Astrocyte (in vitro differentiated cells and primary cell): ENCODE results near the gene NUTM2F. TPM values are rescaled to one million over a fixed set of nuclear protein-coding genes. Genes with fewer than 3 reads are reported as not detected.

Source experiments
- DNase-seq: peaks from one replicate; pipeline ENCODE4 v3.0.0-alpha.2; 2010; ENCODE audit warnings: low read depth
- FAIRE-seq: peaks from 2 replicates; lab custom pipeline; 2011; peaks lifted over from hg19 to GRCh38; lab: Jason Lieb, UNC
- H2AFZ ChIP-seq: 2 replicates; pipeline ENCODE4 v1.6.0; 2012; ENCODE audit warnings: low read depth, low read length, inconsistent platforms
- H3K27ac ChIP-seq: 2 replicates; pipeline ENCODE4 v1.5.1; 2011; ENCODE audit warnings: low read depth, low read length, inconsistent platforms
- H3K27me3 ChIP-seq: 2 replicates; pipeline ENCODE4 v1.6.0; 2011; ENCODE audit warnings: low read length, inconsistent platforms; ENCODE audit not compliant: insufficient read depth
- H3K36me3 ChIP-seq: 2 replicates; pipeline ENCODE4 v1.5.1; 2011; ENCODE audit warnings: low read length, inconsistent platforms; ENCODE audit not compliant: insufficient read depth
- H3K4me1 ChIP-seq: 2 replicates; pipeline ENCODE4 v1.5.1; 2011; ENCODE audit warnings: low read length, inconsistent platforms; ENCODE audit not compliant: insufficient read depth
- H3K4me2 ChIP-seq: 2 replicates; pipeline ENCODE4 v1.6.0; 2012; ENCODE audit warnings: low read length, inconsistent platforms
- H3K4me3 ChIP-seq: 2 replicates; pipeline ENCODE4 v1.5.1; 2011; ENCODE audit warnings: low read depth, mild to moderate bottlenecking, low read length, inconsistent platforms; ENCODE audit not compliant: insufficient read depth
- H3K79me2 ChIP-seq: 2 replicates; pipeline ENCODE4 v1.6.0; 2012; ENCODE audit warnings: mild to moderate bottlenecking, low read length, inconsistent platforms; ENCODE audit not compliant: insufficient read depth
- H3K9ac ChIP-seq: 2 replicates; pipeline ENCODE4 v1.6.0; 2012; ENCODE audit warnings: mild to moderate bottlenecking, low read length, inconsistent platforms
- H3K9me3 ChIP-seq: 2 replicates; pipeline ENCODE4 v1.5.1; 2012; ENCODE audit warnings: low read depth, mild to moderate bottlenecking, low read length, inconsistent platforms; ENCODE audit not compliant: insufficient read depth
- H4K20me1 ChIP-seq: 2 replicates; pipeline ENCODE4 v1.6.0; 2012; ENCODE audit warnings: low read length, inconsistent platforms; ENCODE audit not compliant: insufficient read depth
- H3K27ac Mint-ChIP-seq: one replicate; pipeline ENCODE4 v1.8.0; 2021; ENCODE audit warnings: mild to moderate bottlenecking, mixed read lengths; ENCODE audit not compliant: unreplicated experiment
- H3K27me3 Mint-ChIP-seq: one replicate; pipeline ENCODE4 v1.8.0; 2021; ENCODE audit warnings: low read depth, mixed read lengths; ENCODE audit not compliant: unreplicated experiment
- H3K36me3 Mint-ChIP-seq: one replicate; pipeline ENCODE4 v1.8.0; 2021; ENCODE audit warnings: low read depth, mixed read lengths; ENCODE audit not compliant: unreplicated experiment
- H3K4me1 Mint-ChIP-seq: one replicate; pipeline ENCODE4 v1.8.0; 2021; ENCODE audit warnings: low read depth, mixed read lengths; ENCODE audit not compliant: unreplicated experiment
- H3K4me3 Mint-ChIP-seq: one replicate; pipeline ENCODE4 v1.8.0; 2021; ENCODE audit warnings: mild to moderate bottlenecking, moderate library complexity, mixed read lengths; ENCODE audit not compliant: unreplicated experiment
- H3K9me3 Mint-ChIP-seq: one replicate; pipeline ENCODE4 v1.8.0; 2021; ENCODE audit warnings: mild to moderate bottlenecking, mixed read lengths; ENCODE audit not compliant: unreplicated experiment
- CTCF ChIP-seq: IDR thresholded peaks from 2 replicates; pipeline ENCODE4 v1.5.1; 2011; ENCODE audit warnings: low read depth, mild to moderate bottlenecking, inconsistent platforms, low read length, moderate library complexity; ENCODE audit not compliant: insufficient read depth
- EZH2 ChIP-seq: IDR thresholded peaks from 2 replicates; pipeline ENCODE4 v1.6.1; 2012; ENCODE audit warnings: mild to moderate bottlenecking, low read length, inconsistent platforms; ENCODE audit not compliant: insufficient read depth
- total RNA-seq: library from RNA; stranded (reverse); gene quantifications from 2 replicates; pipeline ENCODE4 v1.2.1, GENCODE V29; 2021

The NUTM2F gene
- total RNA-seq, 1 donor from 2014 or later, result not detected

- DNase-seq (no peak), FAIRE-seq (no peak)
- no peaks in the 10 kb centered on the region for H3K79me2 ChIP-seq
- no peak overlapping the region for H3K9ac ChIP-seq
- no peaks in the 10 kb centered on the region for H3K36me3 ChIP-seq
- no peaks in the 10 kb centered on the region for H4K20me1 ChIP-seq
- TF ChIP-seq CTCF (no peak), EZH2 (no peak)
- H3K4me2 ChIP-seq, result no peak overlapping the region
- Mint-ChIP-seq H3K36me3 (peaks cover 26% of the 10 kb centered on the region), H3K9me3 (peaks cover 4% of the 10 kb centered on the region), H3K27ac (no peak overlapping the region), H3K4me3 (no peak overlapping the region), H3K27me3 (no peaks in the 10 kb centered on the region), H3K4me1 (peaks cover 20% of the 10 kb centered on the region)
- H3K4me3 ChIP-seq, result no peak overlapping the region
- no peak overlapping the region for H2AFZ ChIP-seq
- H3K27ac ChIP-seq, result no peak overlapping the region
- H3K4me1 ChIP-seq, result no peaks in the 10 kb centered on the region
- H3K27me3 ChIP-seq, result no peaks in the 10 kb centered on the region
- H3K9me3 ChIP-seq, result no peaks in the 10 kb centered on the region
These were observed 40.4 kb downstream of the NUTM2F start for GRCh38 chr9:94287877-94288513.

GRCh38 chr9:94286116-94286515 is 42.3 kb downstream of the NUTM2F start:
- H3K36me3 Mint-ChIP-seq, result peaks cover 36% of the 10 kb centered on the region
- peaks cover 8% of the 10 kb centered on the region for H3K4me1 Mint-ChIP-seq
- DNase-seq (no peak), FAIRE-seq (no peak)
- H3K36me3 ChIP-seq, result no peaks in the 10 kb centered on the region
- no peaks in the 10 kb centered on the region for H3K27me3 ChIP-seq
- TF ChIP-seq CTCF, result no peak
- TF ChIP-seq EZH2, result no peak
- H3K9me3 ChIP-seq, result no peaks in the 10 kb centered on the region
- no peak overlapping the region for H3K27ac ChIP-seq
- H4K20me1 ChIP-seq, result no peaks in the 10 kb centered on the region
- H3K9ac ChIP-seq, result no peak overlapping the region
- no peaks in the 10 kb centered on the region for H3K27me3 Mint-ChIP-seq
- H3K4me1 ChIP-seq, result no peaks in the 10 kb centered on the region
- peaks cover 2% of the 10 kb centered on the region for H3K9me3 Mint-ChIP-seq
- peak overlapping the region; percentile 53 for H3K27ac Mint-ChIP-seq
- no peak overlapping the region for H3K4me3 Mint-ChIP-seq
- no peak overlapping the region for H3K4me3 ChIP-seq
- no peak overlapping the region for H3K4me2 ChIP-seq
- no peaks in the 10 kb centered on the region for H3K79me2 ChIP-seq
- no peak overlapping the region for H2AFZ ChIP-seq

- Histone ChIP-seq H2AFZ (no peak overlapping the region), H3K9ac (no peak overlapping the region), H3K9me3 (no peaks in the 10 kb centered on the region), H3K36me3 (peaks cover 4% of the 10 kb centered on the region), H3K27ac (no peak overlapping the region), H3K4me1 (peaks cover 3% of the 10 kb centered on the region), H3K4me3 (no peak overlapping the region), H3K4me2 (no peak overlapping the region), H3K27me3 (no peaks in the 10 kb centered on the region), H4K20me1 (no peaks in the 10 kb centered on the region), H3K79me2 (no peaks in the 10 kb centered on the region)
- TF ChIP-seq CTCF (no peak), EZH2 (no peak)
- Mint-ChIP-seq H3K27ac (no peak overlapping the region), H3K4me3 (no peak overlapping the region), H3K27me3 (no peaks in the 10 kb centered on the region), H3K36me3 (peaks cover 42% of the 10 kb centered on the region), H3K9me3 (peaks cover 13% of the 10 kb centered on the region), H3K4me1 (peaks cover 2% of the 10 kb centered on the region)
- no peak for FAIRE-seq
- DNase-seq, result no peak
These were observed 47.3 kb downstream of the NUTM2F start for GRCh38 chr9:94281101-94281500.
